ACHN (cell line): ENCODE data around the gene METTL23.
"Not testable (repeated sequence)": the region's sequence is repeated elsewhere in the genome, so short reads cannot be mapped to it uniquely, and the experiment has no call there.

Experiments used
- DNase-seq: peaks from one replicate; pipeline ENCODE4 v3.0.0-alpha.2; 2015
- in situ Hi-C: cut with HindIII; loops from 2 replicates; pipeline ENCODE4 v1.10.0; 2017; ENCODE audit warnings: low sequenced_read_pairs, low pct_ligation_motif_present, low pct_unique_long_range_greater_than_20kb

Gene METTL23

GRCh38 chr17:76709951-76710862, 16.4 kb upstream of the METTL23 start:
- in situ Hi-C loops, DNase-seq: not testable (repeated sequence)

GRCh38 chr17:76710863-76711611, 15.6 kb upstream of the METTL23 start, which contains the start of gene MXRA7:
TSS of gene MXRA7 (minus strand) at chr17:76710965. CDS start at chr17:76710946, 19 bp downstream.
- in situ Hi-C loops: no loop called here
- DNase-seq: peak; percentile 76

- DNase-seq, in situ Hi-C loops: not testable (repeated sequence)
These were observed 14.3 kb upstream of the METTL23 start for GRCh38 chr17:76712321-76712720.

- no peak for DNase-seq
- in situ Hi-C loops: no loop called here
These were observed 12.9 kb upstream of the METTL23 start for GRCh38 chr17:76713765-76714164.

- no peak for DNase-seq
- in situ Hi-C loops: no loop called here
These were observed 12.3 kb upstream of the METTL23 start for GRCh38 chr17:76714336-76714735.

GRCh38 chr17:76714822-76715495, 11.7 kb upstream of the METTL23 start:
- in situ Hi-C loops: no loop called here
- peak; percentile 59 for DNase-seq

- in situ Hi-C loops: no loop called here
- DNase-seq: no peak
These were observed 11.2 kb upstream of the METTL23 start for GRCh38 chr17:76715496-76715830.

- in situ Hi-C loops: no loop called here
- DNase-seq: no peak
These were observed 10.3 kb upstream of the METTL23 start for GRCh38 chr17:76716146-76716838.

GRCh38 chr17:76716839-76717215, 9.8 kb upstream of the METTL23 start:
- DNase-seq: no peak
- in situ Hi-C loops: no loop called here

GRCh38 chr17:76718516-76718915, 8.1 kb upstream of the METTL23 start:
- in situ Hi-C loops: no loop called here
- no peak for DNase-seq

GRCh38 chr17:76720211-76720610, 6.4 kb upstream of the METTL23 start:
- in situ Hi-C loops: no loop called here
- no peak for DNase-seq

GRCh38 chr17:76720941-76721340, 5.7 kb upstream of the METTL23 start:
- DNase-seq: no peak
- in situ Hi-C loops: no loop called here

GRCh38 chr17:76721463-76721862, 5.2 kb upstream of the METTL23 start:
- in situ Hi-C loops: no loop called here
- no peak for DNase-seq

- no peak for DNase-seq
- in situ Hi-C loops: no loop called here
These were observed 4.4 kb upstream of the METTL23 start for GRCh38 chr17:76722279-76722678.

GRCh38 chr17:76722977-76723376, 3.7 kb upstream of the METTL23 start:
- in situ Hi-C loops, DNase-seq: not testable (repeated sequence)

- in situ Hi-C loops: no loop called here
- no peak for DNase-seq
These were observed 2.8 kb upstream of the METTL23 start for GRCh38 chr17:76723812-76724211.

GRCh38 chr17:76725580-76726230, 934 bp upstream of the METTL23 start:
- in situ Hi-C loops: no loop called here
- no peak for DNase-seq

- in situ Hi-C loops: no loop called here
- DNase-seq: peak; percentile 96
These were observed 336 bp upstream of the METTL23 start, which contains the start of gene JMJD6 for GRCh38 chr17:76726231-76726775. TSS of gene JMJD6 (minus strand) at chr17:76726606. CDS start at chr17:76726475, 131 bp downstream.
